IMR-90 (cell line): ENCODE data around the gene P2RY14. TPM values are rescaled to one million over a fixed set of nuclear protein-coding genes. Genes with fewer than 3 reads are reported as not detected.

Experiments
- ATAC-seq: fragments of 200-7000 bp; cut with Tn5 transposase; 2 replicates; pipeline ENCODE4 v1.9.1; 2020; ENCODE audit warnings: low read depth, mild to moderate bottlenecking, moderate library complexity
- BruUV-seq: library from RNA; stranded (reverse); fragments of 400-500 nt; replicated peaks from 2 replicates; lab custom pipeline; 2021; lab: Mats Ljungman, UMichigan
- CTCF ChIA-PET: fragments of 300-600 bp; formaldehyde crosslinking; extraction: SDS; loops from one replicate; lab custom pipeline; 2021; ENCODE audit warnings: antibody characterized with exemption; lab: Yijun Ruan, JAX
- POLR2A ChIA-PET: fragments of 300-600 bp; sonication (Branson Sonifier 250); formaldehyde crosslinking; loops from one replicate; lab custom pipeline; 2022; ENCODE audit warnings: antibody characterized with exemption; ENCODE audit not compliant: unreplicated experiment; lab: Charles Lee
- DNase-seq: peaks from one replicate; pipeline ENCODE4 v3.0.0; 2013
- H2AFZ ChIP-seq: replicated peaks from 2 replicates; pipeline ENCODE3; 2013; ENCODE audit warnings: low read length, mild to moderate bottlenecking; ENCODE audit not compliant: poor library complexity
- H2AK5ac ChIP-seq: 2 replicates; pipeline ENCODE4 v1.6.1; 2013; ENCODE audit warnings: low read depth, low read length, inconsistent platforms
- H2AK9ac ChIP-seq: replicated peaks from 2 replicates; pipeline ENCODE3; 2013; ENCODE audit warnings: mild to moderate bottlenecking, low read depth, low read length, moderate library complexity; ENCODE audit not compliant: poor library complexity
- H2BK120ac ChIP-seq: 2 replicates; pipeline ENCODE4 v1.6.1; 2013; ENCODE audit warnings: low read depth, low read length, inconsistent platforms
- H2BK15ac ChIP-seq: 3 replicates; pipeline ENCODE4 v1.6.1; 2013; ENCODE audit warnings: low read depth, low read length, inconsistent platforms
- H2BK20ac ChIP-seq: 2 replicates; pipeline ENCODE4 v1.6.1; 2013; ENCODE audit warnings: low read depth, mild to moderate bottlenecking, inconsistent platforms, low read length, moderate library complexity
- H2BK5ac ChIP-seq: 2 replicates; pipeline ENCODE4 v1.6.1; 2013; ENCODE audit warnings: mild to moderate bottlenecking, low read depth, low read length, inconsistent platforms; ENCODE audit not compliant: poor library complexity, severe bottlenecking
- H3K14ac ChIP-seq: replicated peaks from 2 replicates; pipeline ENCODE4 v1.6.1; 2013; ENCODE audit warnings: low read depth, low read length, inconsistent platforms
- H3K18ac ChIP-seq: 2 replicates; pipeline ENCODE4 v1.6.1; 2013; ENCODE audit warnings: low read depth, low read length, control low read depth
- H3K23ac ChIP-seq: 2 replicates; pipeline ENCODE4 v1.6.1; 2013; ENCODE audit warnings: low read depth, low read length, inconsistent platforms
- H3K27ac ChIP-seq: 2 replicates; pipeline ENCODE4 v1.5.1; 2013; ENCODE audit warnings: mild to moderate bottlenecking, control low read depth, low read length; ENCODE audit not compliant: insufficient read depth
- H3K27me3 ChIP-seq: 2 replicates; pipeline ENCODE4 v1.6.1; 2013; ENCODE audit warnings: low read length; ENCODE audit not compliant: control insufficient read depth, insufficient read depth
- H3K36me3 ChIP-seq: 2 replicates; pipeline ENCODE4 v1.6.1; 2013; ENCODE audit warnings: low read length, mixed read lengths; ENCODE audit not compliant: control insufficient read depth, insufficient read depth
- H3K4ac ChIP-seq: 2 replicates; pipeline ENCODE4 v1.6.1; 2013; ENCODE audit warnings: low read depth, low read length, inconsistent platforms
- H3K4me1 ChIP-seq: 2 replicates; pipeline ENCODE4 v1.6.1; 2013; ENCODE audit warnings: low read length, mixed read lengths; ENCODE audit not compliant: control insufficient read depth, insufficient read depth
- H3K4me2 ChIP-seq: 2 replicates; pipeline ENCODE4 v1.6.1; 2013; ENCODE audit warnings: low read depth, mild to moderate bottlenecking, control low read depth, low read length, moderate library complexity
- H3K4me3 ChIP-seq: 2 replicates; pipeline ENCODE4 v1.5.1; 2013; ENCODE audit warnings: low read depth, mild to moderate bottlenecking, control low read depth, low read length, moderate library complexity; ENCODE audit not compliant: insufficient read depth
- H3K56ac ChIP-seq: 2 replicates; pipeline ENCODE4 v1.6.1; 2013; ENCODE audit warnings: low read length, inconsistent platforms; ENCODE audit not compliant: insufficient read depth; ENCODE audit errors: extremely low read depth
- H3K79me1 ChIP-seq, 2 experiments: 2 replicates each; pipeline ENCODE4 v1.6.1; 2013; ENCODE audit warnings: low read length in 2 of 2, inconsistent platforms in 1 of 2, low read depth in 1 of 2
- H3K9ac ChIP-seq: 2 replicates; pipeline ENCODE4 v1.6.1; 2013; ENCODE audit warnings: low read depth, low read length, control low read depth
- H3K9me1 ChIP-seq: 2 replicates; pipeline ENCODE4 v1.6.1; 2013; ENCODE audit warnings: low read length, inconsistent platforms; ENCODE audit not compliant: insufficient read depth
- H3K9me3 ChIP-seq: 2 replicates; pipeline ENCODE4 v1.6.1; 2013; ENCODE audit warnings: low read length; ENCODE audit not compliant: control insufficient read depth, insufficient read depth
- H4K20me1 ChIP-seq: 2 replicates; pipeline ENCODE4 v1.6.1; 2013; ENCODE audit warnings: low read length, inconsistent platforms; ENCODE audit not compliant: insufficient read depth
- H4K5ac ChIP-seq: 2 replicates; pipeline ENCODE4 v1.6.1; 2013; ENCODE audit warnings: mild to moderate bottlenecking, low read depth, low read length, control low read depth
- H4K8ac ChIP-seq, 2 experiments: 2 replicates each; pipeline ENCODE4 v1.6.1; 2013; ENCODE audit warnings: low read depth in 2 of 2, low read length in 2 of 2, control low read depth in 1 of 2, inconsistent platforms in 1 of 2
- H4K91ac ChIP-seq: 2 replicates; pipeline ENCODE4 v1.6.1; 2013; ENCODE audit warnings: low read depth, low read length, inconsistent platforms; ENCODE audit not compliant: insufficient read depth
- BHLHE40 ChIP-seq: fragments of 150-350 bp; IDR thresholded peaks from 2 replicates; pipeline ENCODE4 v1.6.1; 2016; ENCODE audit warnings: mild to moderate bottlenecking, low read depth, low read length
- MAZ ChIP-seq: IDR thresholded peaks from 2 replicates; pipeline ENCODE4 v1.6.1; 2012; ENCODE audit warnings: low read depth, mild to moderate bottlenecking, low read length, improper control_type of control experiment, moderate library complexity, borderline replicate concordance
- MXI1 ChIP-seq: IDR thresholded peaks from 2 replicates; pipeline ENCODE4 v1.6.1; 2012; ENCODE audit warnings: low read depth, mild to moderate bottlenecking, low read length, moderate library complexity, borderline replicate concordance
- RAD21 ChIP-seq: IDR thresholded peaks from 2 replicates; pipeline ENCODE4 v1.6.1; 2012; ENCODE audit warnings: low read length, improper control_type of control experiment
- SMC3 ChIP-seq: fragments of 150-350 bp; IDR thresholded peaks from 2 replicates; pipeline ENCODE4 v1.6.1; 2016; ENCODE audit warnings: low read depth, mild to moderate bottlenecking, antibody characterized with exemption, low read length, moderate library complexity
- WGBS, 2 experiments: methylation state at CpG; one replicate each; pipeline versions ENCODE4 v1.1.5 to v1.1.7; 2013; ENCODE audit warnings: missing lambda C conversion rate in 2 of 2; ENCODE audit not compliant: insufficient read length in 1 of 2; ENCODE audit errors: extremely low coverage in 2 of 2; 5-methylcytosine and 5-hydroxymethylcytosine counted together
- dilution Hi-C: fragments of 300-500 bp; cut with HindIII; formaldehyde crosslinking; loops from one replicate; pipeline ENCODE4 v1.14.3; 2018; ENCODE audit warnings: low sequenced_read_pairs; ENCODE audit not compliant: unreplicated experiment
- in situ Hi-C: fragments of 300-500 bp; cut with MboI; formaldehyde crosslinking; loops from 3 replicates; pipeline ENCODE4 v1.14.3; 2019; ENCODE audit warnings: low sequenced_read_pairs, inconsistent platforms, mixed read lengths
- intact Hi-C: fragments of 100-400 bp; cut with micrococcal nuclease; formaldehyde crosslinking; loops from 2 replicates; pipeline ENCODE4 v1.10.0; 2022
- polyA plus RNA-seq, 3 experiments: library from polyadenylated mRNA; depleted of rRNA; stranded (reverse); fragments of >200 nt; gene quantifications; 2 replicates each; pipeline ENCODE4 v1.2.3, GENCODE V29; 2012; ENCODE audit warnings: low replicate concordance in 1 of 3
- total RNA-seq: library from RNA; depleted of rRNA; stranded (reverse); fragments of >200 nt; gene quantifications from 2 replicates; pipeline ENCODE4 v1.2.3, GENCODE V29; 2012

The P2RY14 gene
- total and polyA plus RNA-seq, 2 of the 4 experiments (the other 2 are of a cell fraction) = not detected

DNA sequence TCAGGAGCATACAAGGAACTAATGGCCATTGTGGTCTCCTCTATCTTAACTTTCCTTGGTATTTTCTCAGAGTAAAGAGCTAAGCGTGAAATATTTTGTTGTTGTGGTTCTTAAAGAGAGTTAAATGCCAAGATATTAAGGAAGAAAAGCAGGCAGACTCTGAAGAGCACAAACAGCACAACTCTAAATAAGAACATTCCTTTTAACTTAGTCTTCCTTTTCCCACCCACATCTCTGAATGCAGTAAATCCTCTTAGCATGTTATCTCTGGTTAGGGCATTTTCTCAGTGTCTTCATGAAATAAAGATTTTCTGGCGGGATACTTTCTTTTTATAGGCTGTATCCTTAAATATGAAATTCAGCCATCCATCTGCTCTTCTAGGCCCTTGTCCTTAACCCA is 36.8 kb upstream of the P2RY14 start:
- Histone ChIP-seq H3K36me3 (no peaks in the 10 kb centered on the region), H2BK5ac (peak overlapping the region; percentile 46), H4K5ac (no peak overlapping the region), H2BK120ac (peak overlapping the region; percentile 53; the same call in 1 of the 2 replicates), H3K9me1 (peaks cover 6% of the 10 kb centered on the region; the same call in 1 of the 2 replicates), H3K27me3 (no peaks in the 10 kb centered on the region), H3K9me3 (peaks cover 5% of the 10 kb centered on the region), H3K4me2 (no peak overlapping the region), H4K20me1 (no peaks in the 10 kb centered on the region), H4K8ac (no peak overlapping the region), H2AK9ac (no peak overlapping the region), H3K23ac (no peak overlapping the region), H2AK5ac (no peak overlapping the region), H3K79me1 (no peaks in the 10 kb centered on the region), H4K91ac (no peak overlapping the region), H3K4ac (no peak overlapping the region), H3K9ac (no peak overlapping the region), H2BK20ac (peak overlapping the region; percentile 68; the same call in 1 of the 2 replicates), H2BK15ac (0 out of 3 replicates have a peak overlapping the region, but pooled peaks have one; percentile 56), H3K4me1 (peaks cover 9% of the 10 kb centered on the region), H3K56ac (no peak overlapping the region), H3K18ac (no peak overlapping the region), H3K27ac (no peak overlapping the region; the same call in 1 of the 2 replicates), H2AFZ (no peak overlapping the region), H3K14ac (no peak overlapping the region; the same call in 1 of the 2 replicates), H3K4me3 (no peak overlapping the region)
- in situ Hi-C loops = no loop called here
- ChIA-PET CTCF (no interaction called here), POLR2A (no interaction called here)
- intact Hi-C loops = no loop called here
- dilution Hi-C loops = no loop called here
- BruUV-seq = no TSS peak
- no peak for TF ChIP-seq SMC3
- TF ChIP-seq RAD21 = no peak
- no peak for TF ChIP-seq MAZ
- TF ChIP-seq MXI1 = no peak
- TF ChIP-seq BHLHE40 = no peak
- peak; percentile 56 for DNase-seq
- no CpG with 5 or more reads among the region's 2 CpGs for WGBS, 2 experiments
- ATAC-seq = no peak
